Panc1 (cell line): ENCODE measurements around the gene NDOR1. TPM values are rescaled to one million over a fixed set of nuclear protein-coding genes. Genes with fewer than 3 reads are reported as not detected.

ENCODE experiments used
- ATAC-seq: fragments of 200-7000 bp; cut with Tn5 transposase; 2 replicates; pipeline ENCODE4 v1.9.1; 2020; ENCODE audit warnings: mild to moderate bottlenecking, moderate library complexity
- BruUV-seq: library from RNA; stranded (reverse); fragments of 400-500 nt; replicated peaks from 2 replicates; lab custom pipeline; 2021; lab: Mats Ljungman, UMichigan
- CTCF ChIA-PET: fragments of 300-600 bp; sonication (Branson Sonifier 250); formaldehyde crosslinking; loops from one replicate; lab custom pipeline; 2022; ENCODE audit warnings: antibody characterized with exemption; lab: Charles Lee
- POLR2A ChIA-PET: fragments of 300-600 bp; sonication (Branson Sonifier 250); formaldehyde crosslinking; loops from one replicate; lab custom pipeline; 2022; ENCODE audit warnings: antibody characterized with exemption; lab: Charles Lee
- DNase-seq: peaks from one replicate; pipeline ENCODE4 v3.0.0-alpha.2; 2010; ENCODE audit warnings: low read depth, low spot score
- H3K27ac ChIP-seq: 2 replicates; pipeline ENCODE4 v1.5.1; 2011; ENCODE audit warnings: mild to moderate bottlenecking, low read length, inconsistent platforms
- H3K27me3 ChIP-seq: fragments of 200-500 bp; sonication (Bioruptor generic); 2 replicates; pipeline ENCODE4 v1.6.0; 2014; ENCODE audit warnings: low read length, inconsistent platforms; ENCODE audit not compliant: control insufficient read depth, insufficient read depth
- H3K36me3 ChIP-seq: fragments of 200-500 bp; sonication (Bioruptor generic); 2 replicates; pipeline ENCODE4 v1.5.1; 2014; ENCODE audit warnings: inconsistent platforms, mild to moderate bottlenecking, low read length, moderate library complexity; ENCODE audit not compliant: control insufficient read depth, insufficient read depth
- H3K4me1 ChIP-seq: 2 replicates; pipeline ENCODE4 v1.5.1; 2011; ENCODE audit warnings: inconsistent platforms, mild to moderate bottlenecking, low read length, moderate library complexity; ENCODE audit not compliant: control insufficient read depth, insufficient read depth
- H3K4me3 ChIP-seq, 2 experiments: 2 replicates each; pipeline ENCODE4 v1.5.1; 2011 to 2012; ENCODE audit warnings: low read depth in 2 of 2, low read length in 2 of 2, mild to moderate bottlenecking in 2 of 2, inconsistent platforms in 1 of 2, moderate library complexity in 1 of 2
- H3K9me3 ChIP-seq: fragments of 200-500 bp; sonication (Bioruptor generic); 2 replicates; pipeline ENCODE4 v1.5.1; 2014; ENCODE audit warnings: low read depth, mild to moderate bottlenecking, inconsistent platforms, low read length, moderate library complexity; ENCODE audit not compliant: control insufficient read depth, insufficient read depth
- CTCF ChIP-seq: fragments of 450-650 bp; IDR thresholded peaks from 2 replicates; pipeline ENCODE4 v1.5.1; 2017; ENCODE audit warnings: mild to moderate bottlenecking
- POLR2AphosphoS5 ChIP-seq: IDR thresholded peaks from 2 replicates; pipeline ENCODE4 v1.6.1; 2012; ENCODE audit warnings: mild to moderate bottlenecking, low read depth, low read length, moderate library complexity
- REST ChIP-seq, 2 experiments: IDR thresholded peaks; 2 replicates each; pipeline ENCODE4 v1.6.1; 2011 to 2012; ENCODE audit warnings: low read depth in 2 of 2, control low read depth in 1 of 2, low read length in 1 of 2, mild to moderate bottlenecking in 1 of 2, moderate library complexity in 1 of 2; ENCODE audit not compliant: insufficient read depth in 1 of 2
- SIN3A ChIP-seq: IDR thresholded peaks from 2 replicates; pipeline ENCODE4 v1.6.1; 2012; ENCODE audit warnings: low read depth, mild to moderate bottlenecking, low read length, moderate library complexity, borderline replicate concordance; ENCODE audit not compliant: insufficient read depth
- TCF7L2 ChIP-seq: IDR thresholded peaks from 2 replicates; pipeline ENCODE4 v1.6.1; 2011; ENCODE audit warnings: mild to moderate bottlenecking, low read depth, low read length, inconsistent platforms
- in situ Hi-C: cut with HindIII; loops from 2 replicates; pipeline ENCODE4 v1.10.0; 2016; ENCODE audit warnings: low sequenced_read_pairs, low pct_unique_long_range_greater_than_20kb
- intact Hi-C: fragments of 100-400 bp; cut with micrococcal nuclease; formaldehyde crosslinking; loops from one replicate; pipeline ENCODE4 v1.10.0; 2022; ENCODE audit not compliant: unreplicated experiment
- total RNA-seq: library from RNA; stranded (reverse); gene quantifications from one replicate; pipeline ENCODE4 v1.2.1, GENCODE V29; 2021; ENCODE audit not compliant: unreplicated experiment

NDOR1 gene
- total RNA-seq, 1 experiment from 2014 or later, result 15.6 TPM

GRCh38 chr9:137228968-137229896 is 23.7 kb downstream of the NDOR1 start:
- Histone ChIP-seq H3K4me3 (no peak overlapping the region), H3K4me1 (peaks cover 7% of the 10 kb centered on the region), H3K9me3 (no peaks in the 10 kb centered on the region), H3K36me3 (no peaks in the 10 kb centered on the region), H3K27me3 (no peaks in the 10 kb centered on the region), H3K27ac (no peak overlapping the region)
- intact Hi-C loops, result loop anchor here (5.0 kb wide), 1 partner anchor 112 kb away; no protein-coding TSS in a partner anchor
- CTCF ChIA-PET, result interaction anchor here (0.7 kb wide), 1 partner anchor 15 kb away, joined by 3 read pairs; no protein-coding TSS in a partner anchor
- in situ Hi-C loops, result no loop called here
- no TSS peak for BruUV-seq
- no peak for TF ChIP-seq POLR2AphosphoS5
- no peak for TF ChIP-seq SIN3A
- no peak for TF ChIP-seq CTCF
- TF ChIP-seq REST (IDR thresholded peaks at IDR 0.05; ENCODE audit: insufficient read depth in 1 of 2, low read depth in 2 of 2, low read length in 1 of 2), result no peak
- no peak for TF ChIP-seq TCF7L2
- POLR2A ChIA-PET, result interaction anchor here (0.6 to 0.7 kb wide), 2 partner anchors 33 to 191 kb away, joined by 3 to 16 read pairs; no protein-coding TSS in a partner anchor
- DNase-seq (no peak), ATAC-seq (no peak)

GRCh38 chr9:137229903-137230704 is 24.6 kb downstream of the NDOR1 start:
- ATAC-seq, result no peak
- intact Hi-C loops, result loop anchor here (5.0 kb wide), 1 partner anchor 113 kb away; no protein-coding TSS in a partner anchor
- Histone ChIP-seq H3K4me3 (no peak overlapping the region), H3K36me3 (no peaks in the 10 kb centered on the region), H3K27ac (no peak overlapping the region), H3K27me3 (no peaks in the 10 kb centered on the region), H3K9me3 (no peaks in the 10 kb centered on the region), H3K4me1 (peaks cover 4% of the 10 kb centered on the region)
- no TSS peak for BruUV-seq
- in situ Hi-C loops, result no loop called here
- no peak for DNase-seq
- POLR2A ChIA-PET, result interaction anchor here (0.7 kb wide), 1 partner anchor 192 kb away, joined by 16 read pairs; no protein-coding TSS in a partner anchor
- CTCF ChIA-PET, result interaction anchor here (0.7 kb wide), 1 partner anchor 16 kb away, joined by 3 read pairs; no protein-coding TSS in a partner anchor
- no peak for TF ChIP-seq POLR2AphosphoS5
- no peak for TF ChIP-seq CTCF
- TF ChIP-seq SIN3A, result no peak
- TF ChIP-seq TCF7L2, result no peak
- no peak for TF ChIP-seq REST (IDR thresholded peaks at IDR 0.05; ENCODE audit: insufficient read depth in 1 of 2, low read depth in 2 of 2, low read length in 1 of 2)
